IPS-11a (cell line): Measurements from ENCODE around the gene SPOCK1.

ENCODE experiments used
- H3K4me3 ChIP-seq: one replicate; pipeline ENCODE4 v1.5.1; 2013; ENCODE audit warnings: low read depth, low read length, control low read depth

Gene SPOCK1

GRCh38 chr5:137368651-137369050 is 130.5 kb downstream of the SPOCK1 start:
- H3K4me3 ChIP-seq, result no peak overlapping the region

DNA sequence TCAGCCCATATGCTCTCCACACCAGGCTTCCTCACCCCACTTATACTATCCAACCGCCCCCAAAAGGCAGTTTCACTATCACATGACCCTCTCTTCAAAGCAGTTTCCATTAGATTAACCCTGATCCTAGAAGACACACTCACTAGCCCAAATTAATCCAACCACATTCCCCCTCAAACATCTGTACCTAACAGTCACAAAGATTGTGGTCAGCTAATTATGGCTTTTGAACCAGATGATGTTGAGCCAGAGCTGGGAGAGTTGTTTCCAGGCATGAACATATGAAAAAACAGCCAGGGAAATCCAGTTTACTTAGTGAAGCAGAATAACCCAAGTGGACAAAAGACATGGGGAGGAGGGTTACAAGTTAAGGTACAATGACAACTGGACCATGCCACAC is 131.2 kb downstream of the SPOCK1 start:
- H3K4me3 ChIP-seq, result no peak overlapping the region

DNA sequence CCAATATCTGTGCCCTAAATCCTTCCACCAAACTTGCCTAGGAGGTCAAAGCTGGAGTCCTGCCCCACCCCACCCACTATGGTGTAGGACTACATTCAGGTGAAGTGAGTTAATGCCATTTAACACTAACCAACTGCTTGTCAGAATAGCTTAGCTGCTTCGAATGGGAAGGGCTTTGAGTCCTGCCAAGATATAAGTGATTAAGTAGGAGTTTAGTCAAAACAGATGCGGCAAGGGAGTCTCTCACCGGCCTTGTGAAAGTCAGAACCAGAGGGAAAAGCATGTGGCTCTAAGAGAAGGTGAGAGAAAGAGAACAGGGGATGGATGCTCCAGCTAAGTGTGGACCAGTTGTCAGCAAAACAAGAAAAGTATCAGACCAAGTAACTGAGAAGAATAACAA is 132.6 kb downstream of the SPOCK1 start:
- H3K4me3 ChIP-seq, result no peak overlapping the region

DNA sequence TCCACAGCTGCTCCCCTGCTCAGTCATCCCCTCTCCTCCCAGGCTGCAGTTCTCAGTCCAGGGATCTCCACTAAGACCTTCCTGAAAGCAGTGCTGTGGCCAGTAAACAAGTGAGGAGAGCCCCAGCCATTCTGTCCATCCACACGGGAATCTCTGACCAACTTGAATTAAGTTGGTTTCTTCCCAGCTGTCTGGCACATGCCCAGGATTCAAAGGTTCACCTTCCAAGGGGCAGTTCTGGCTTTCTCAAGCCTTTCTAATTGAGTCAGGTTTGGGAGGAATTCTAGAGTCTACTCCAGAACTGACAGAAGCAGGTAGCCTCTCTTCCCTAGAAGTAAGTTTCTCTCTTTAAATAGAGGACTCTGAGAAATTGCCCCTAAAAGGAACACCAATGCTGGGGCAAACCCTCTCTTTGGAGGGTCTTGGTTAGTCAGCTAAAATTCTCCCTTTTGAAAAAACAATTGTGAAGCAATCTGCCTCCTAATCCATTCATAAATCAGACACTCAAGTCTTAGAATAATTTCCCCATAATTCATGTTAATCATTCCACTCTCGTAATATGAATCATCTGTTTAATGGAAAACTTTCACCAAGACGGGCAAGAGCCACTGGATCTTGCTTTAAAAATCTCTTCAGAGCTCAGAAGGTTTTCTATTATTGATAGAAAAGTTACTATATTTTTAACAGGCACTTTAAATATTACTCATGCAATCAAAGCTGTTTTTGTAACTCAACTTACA is 133.8 kb downstream of the SPOCK1 start:
- no peak overlapping the region for H3K4me3 ChIP-seq

- H3K4me3 ChIP-seq, result no peak overlapping the region
These were observed 137.8 kb downstream of the SPOCK1 start for GRCh38 chr5:137361280-137361679.

GRCh38 chr5:137360607-137361006 is 138.5 kb downstream of the SPOCK1 start:
- no peak overlapping the region for H3K4me3 ChIP-seq

GRCh38 chr5:137359941-137360340 is 139.2 kb downstream of the SPOCK1 start:
- no peak overlapping the region for H3K4me3 ChIP-seq

- no peak overlapping the region for H3K4me3 ChIP-seq
These were observed 141.7 kb downstream of the SPOCK1 start for GRCh38 chr5:137357436-137357835.

GRCh38 chr5:137356127-137356526 is 143.0 kb downstream of the SPOCK1 start:
- no peak overlapping the region for H3K4me3 ChIP-seq

- H3K4me3 ChIP-seq, result no peak overlapping the region
These were observed 143.4 kb downstream of the SPOCK1 start for GRCh38 chr5:137355708-137356107.

DNA sequence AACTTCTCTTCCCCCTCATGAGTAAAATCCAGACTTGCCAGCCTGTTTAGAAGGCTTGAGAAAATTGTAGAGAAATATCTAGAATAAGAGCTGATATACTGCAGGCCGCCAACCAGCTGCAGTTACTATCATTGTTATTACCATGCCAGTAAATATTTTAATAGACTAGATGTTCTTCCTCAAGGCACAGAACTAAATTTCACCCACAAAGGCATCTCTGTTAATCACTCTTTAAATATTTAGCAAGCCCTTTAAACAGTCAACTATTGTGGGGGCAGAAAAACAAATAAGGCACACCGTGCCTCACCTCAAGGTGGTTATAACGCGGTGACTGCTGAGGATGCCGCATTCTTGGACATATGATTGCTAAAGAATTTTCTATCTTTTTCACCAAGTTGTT is 147.0 kb downstream of the SPOCK1 start:
- no peak overlapping the region for H3K4me3 ChIP-seq

DNA sequence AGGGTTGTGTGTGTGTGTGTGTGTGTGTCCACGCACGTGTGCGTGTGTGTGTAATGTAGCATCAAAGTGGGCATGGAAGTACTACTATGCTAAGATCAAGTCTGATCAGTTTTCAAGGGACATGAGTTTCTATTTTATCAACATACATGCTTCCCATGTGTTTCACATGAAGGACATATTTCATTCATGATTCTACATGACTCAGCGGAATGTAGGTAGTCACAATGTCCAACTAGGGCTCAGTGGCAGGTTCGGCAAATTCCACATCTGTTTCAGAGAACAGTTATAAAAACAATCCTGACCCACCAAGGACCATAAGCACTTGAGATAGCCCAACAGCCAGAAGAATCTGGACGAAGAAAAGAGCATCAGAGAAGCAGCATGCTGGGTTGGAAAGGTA is 148.3 kb downstream of the SPOCK1 start:
- no peak overlapping the region for H3K4me3 ChIP-seq

DNA sequence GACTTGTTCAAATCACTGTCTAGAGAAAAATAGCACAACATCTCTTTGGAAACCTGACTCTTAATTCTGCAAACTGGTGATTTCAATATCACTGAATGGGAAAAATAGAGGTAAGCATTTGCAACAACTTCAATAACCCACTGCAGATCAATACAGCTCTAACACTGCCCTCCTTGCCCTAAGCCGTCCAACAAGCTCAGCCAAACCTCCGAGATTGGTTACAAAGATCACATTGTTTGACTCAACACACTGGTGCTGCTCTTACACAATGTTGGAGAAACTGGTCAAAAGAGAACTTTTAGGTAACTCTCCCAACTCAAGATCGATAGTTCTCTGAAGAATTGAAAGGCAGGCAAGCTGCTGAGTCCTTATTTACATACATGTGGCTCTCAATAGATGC is 150.4 kb downstream of the SPOCK1 start:
- H3K4me3 ChIP-seq, result no peak overlapping the region

- no peak overlapping the region for H3K4me3 ChIP-seq
These were observed 151.3 kb downstream of the SPOCK1 start for GRCh38 chr5:137347865-137348264.

DNA sequence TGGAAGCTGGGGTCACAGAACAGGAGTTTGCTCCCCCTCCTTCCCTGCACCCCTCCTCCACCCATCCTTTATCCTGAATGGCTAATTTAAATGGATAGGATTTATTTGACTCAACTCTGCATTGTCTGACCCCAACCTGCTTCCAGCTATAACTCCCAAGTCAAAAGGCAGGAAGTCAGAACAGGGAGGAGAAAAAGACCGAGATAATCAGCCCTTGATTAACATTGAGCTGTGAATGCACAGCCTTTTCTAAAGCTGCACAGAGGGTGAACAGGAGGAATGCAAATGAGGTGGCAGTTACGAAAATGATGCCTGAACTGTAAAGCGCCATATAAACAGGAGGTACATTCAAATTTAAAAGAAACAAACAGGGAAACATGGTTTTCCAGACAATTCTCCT is 152.8 kb downstream of the SPOCK1 start:
- H3K4me3 ChIP-seq, result no peak overlapping the region

GRCh38 chr5:137345396-137345795 is 153.7 kb downstream of the SPOCK1 start:
- H3K4me3 ChIP-seq, result no peak overlapping the region

GRCh38 chr5:137344723-137345322 is 154.3 kb downstream of the SPOCK1 start:
- no peak overlapping the region for H3K4me3 ChIP-seq

DNA sequence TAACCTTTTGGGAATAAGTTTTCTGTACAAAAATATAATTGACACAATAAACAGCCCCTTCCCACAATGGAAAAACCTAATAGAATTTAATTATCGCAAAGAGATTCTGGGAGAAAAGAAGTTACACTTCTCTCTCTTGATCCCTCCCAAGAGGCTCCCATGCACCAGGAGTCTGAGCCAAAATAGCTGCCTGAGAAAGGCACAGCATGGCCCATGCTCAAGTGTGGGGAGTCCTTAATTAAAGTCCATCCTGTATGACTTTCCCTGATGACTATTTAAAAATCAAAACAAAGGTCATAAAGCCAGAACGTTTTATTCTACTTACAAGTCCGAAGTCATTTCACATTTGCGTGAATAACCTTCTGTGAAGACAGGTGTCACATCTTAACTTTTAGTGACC is 155.1 kb downstream of the SPOCK1 start:
- H3K4me3 ChIP-seq, result no peak overlapping the region

- H3K4me3 ChIP-seq, result no peak overlapping the region
These were observed 156.4 kb downstream of the SPOCK1 start for GRCh38 chr5:137342764-137343163.

DNA sequence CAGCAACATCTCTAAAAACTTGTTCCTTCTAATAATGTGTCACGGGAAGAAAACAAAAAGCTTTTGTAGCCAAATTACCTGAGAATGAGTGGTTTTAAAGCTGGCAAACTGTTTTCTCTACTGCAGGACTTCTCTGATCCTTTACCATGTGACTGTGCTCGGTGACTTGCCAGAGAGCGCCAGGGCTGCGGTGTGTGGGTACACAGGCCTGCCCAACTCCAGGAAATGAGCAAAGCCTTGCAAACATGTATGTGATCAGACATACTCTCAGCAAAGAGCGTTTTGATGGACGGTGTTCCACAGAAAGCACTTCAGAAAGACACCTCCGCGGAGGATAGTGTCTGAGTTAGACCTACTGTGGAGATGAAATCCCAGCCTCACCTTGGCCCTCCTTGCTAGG is 157.3 kb downstream of the SPOCK1 start:
- no peak overlapping the region for H3K4me3 ChIP-seq

- no peak overlapping the region for H3K4me3 ChIP-seq
These were observed 158.2 kb downstream of the SPOCK1 start for GRCh38 chr5:137340881-137341280.

DNA sequence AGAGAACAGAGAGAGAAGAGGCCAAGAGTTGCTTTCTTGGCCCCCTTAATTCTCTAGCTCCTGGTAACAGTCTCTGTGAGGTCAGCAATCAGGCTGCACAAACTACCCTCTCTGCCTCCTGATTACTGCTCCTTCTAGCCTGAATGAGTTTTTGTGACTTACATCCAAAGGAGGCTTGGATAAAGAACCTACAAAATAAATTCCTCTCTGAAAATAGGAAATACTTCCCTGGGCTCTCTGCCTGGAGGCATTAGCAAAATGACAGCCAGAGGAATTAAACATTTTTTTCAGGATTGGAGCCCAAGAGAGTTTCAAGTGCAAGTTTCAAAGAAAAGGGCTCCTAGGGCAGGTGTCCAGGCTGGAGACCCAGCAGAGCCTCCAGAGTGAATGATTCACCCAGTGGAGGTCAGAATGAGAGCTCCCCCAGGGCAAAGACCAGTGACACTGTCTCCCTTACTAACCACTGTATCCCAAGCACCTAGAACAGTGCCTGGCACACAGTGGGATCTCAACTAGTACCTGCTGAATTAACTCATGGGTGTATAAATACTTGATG is 162.5 kb downstream of the SPOCK1 start:
- H3K4me3 ChIP-seq, result no peak overlapping the region

DNA sequence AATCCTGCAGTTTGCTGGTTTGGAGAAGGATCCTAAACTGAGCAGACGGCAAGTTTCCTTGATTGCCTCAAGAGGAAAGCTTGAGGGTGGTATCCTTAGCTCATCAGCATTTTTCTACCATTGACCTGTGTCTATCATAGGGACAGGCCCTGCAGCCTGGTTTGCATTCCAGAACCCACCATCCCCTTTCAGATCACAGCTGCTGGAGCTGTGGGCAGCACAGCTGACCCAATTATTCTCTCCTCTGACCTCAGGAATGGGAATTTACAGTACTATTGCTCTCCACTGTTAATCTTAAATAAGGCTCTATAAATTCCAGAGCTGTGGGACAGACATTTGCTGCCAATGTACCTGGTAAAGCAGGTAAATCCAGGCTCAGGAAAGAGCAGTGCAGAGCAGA is 163.0 kb downstream of the SPOCK1 start:
- no peak overlapping the region for H3K4me3 ChIP-seq
